A549 (cell line): Measurements from ENCODE around the gene VSTM2B.

Experiments
- BHLHE40 ChIP-seq: IDR thresholded peaks from 2 replicates; pipeline ENCODE4 v1.6.1; 2012; ENCODE audit warnings: low read depth, low read length, inconsistent platforms
- CHD2 ChIP-seq: fragments of 150-350 bp; IDR thresholded peaks from 2 replicates; pipeline ENCODE4 v1.6.1; 2014; ENCODE audit warnings: low read length; ENCODE audit not compliant: partially characterized antibody
- HDAC2 ChIP-seq: fragments of 200-600 bp; sonication (generic); IDR thresholded peaks from 2 replicates; pipeline ENCODE4 v1.6.1; 2016
- MYC ChIP-seq: IDR thresholded peaks from 2 replicates; pipeline ENCODE4 v1.6.1; 2012; ENCODE audit warnings: mild to moderate bottlenecking, inconsistent platforms, low read length, improper control_type of control experiment, borderline replicate concordance
- NFE2L2 ChIP-seq: fragments of 150-350 bp; conservative IDR thresholded peaks from 2 replicates; pipeline ENCODE4 v1.6.1; 2014; ENCODE audit warnings: low read length
- POLR2A ChIP-seq: IDR thresholded peaks from 2 replicates; pipeline ENCODE4 v1.6.1; 2012; ENCODE audit warnings: mild to moderate bottlenecking, low read length
- RARB ChIP-seq: fragments of 250-450 bp; sonication (Bioruptor Pico); IDR thresholded peaks from 2 replicates; pipeline ENCODE4 v1.8.0; 2021; ENCODE audit warnings: mild to moderate bottlenecking, moderate library complexity
- RFX5 ChIP-seq: fragments of 450-650 bp; IDR thresholded peaks from 2 replicates; pipeline ENCODE4 v1.7.1; 2014; ENCODE audit warnings: antibody characterized with exemption, mild to moderate bottlenecking, moderate library complexity
- TF ChIP-seq, protein P1 (sequence below): fragments of >200 bp; sonication (Bioruptor Twin); formaldehyde crosslinking; IDR thresholded peaks from 3 replicates; pipeline ENCODE4 v1.5.1; 2016

DNA sequence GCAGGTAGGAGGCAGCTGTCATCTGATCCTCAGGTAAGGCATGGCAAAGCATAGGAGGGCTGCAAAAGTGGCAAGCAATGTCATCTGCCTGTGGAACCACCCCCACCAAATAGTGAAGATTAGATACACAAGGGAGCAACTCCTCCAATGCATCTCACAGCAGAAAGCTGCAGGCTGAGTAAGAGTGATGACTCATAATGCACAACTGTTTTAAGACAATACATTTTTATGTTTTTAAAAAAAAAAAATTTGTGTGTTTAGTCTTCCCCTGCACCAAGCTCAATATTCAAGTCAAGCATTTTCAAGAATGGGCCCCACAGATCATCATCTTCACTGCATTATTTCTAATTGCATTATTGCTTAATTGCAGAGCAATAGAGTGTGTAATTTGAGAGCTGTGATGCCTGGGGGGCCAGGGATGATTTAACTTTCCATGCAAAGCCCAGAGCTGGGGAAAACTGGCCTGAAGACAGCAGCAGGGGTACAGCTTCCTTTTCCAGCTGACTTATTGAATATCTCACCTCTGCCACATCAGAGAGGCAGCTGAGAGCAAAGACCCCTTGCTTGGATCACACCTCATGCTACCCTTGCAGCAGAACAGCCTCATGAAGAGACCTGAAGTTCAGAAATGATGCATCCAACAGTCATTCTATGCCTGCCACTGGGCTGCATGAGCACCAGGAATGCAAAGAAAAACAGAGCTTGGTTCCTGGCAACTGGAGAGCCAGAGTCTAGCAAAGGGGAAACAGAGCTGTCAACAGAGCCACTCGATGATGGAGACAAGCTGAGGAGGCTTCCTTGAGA lies 57.6 kb downstream of the VSTM2B start:
- TF ChIP-seq, protein P1, sequence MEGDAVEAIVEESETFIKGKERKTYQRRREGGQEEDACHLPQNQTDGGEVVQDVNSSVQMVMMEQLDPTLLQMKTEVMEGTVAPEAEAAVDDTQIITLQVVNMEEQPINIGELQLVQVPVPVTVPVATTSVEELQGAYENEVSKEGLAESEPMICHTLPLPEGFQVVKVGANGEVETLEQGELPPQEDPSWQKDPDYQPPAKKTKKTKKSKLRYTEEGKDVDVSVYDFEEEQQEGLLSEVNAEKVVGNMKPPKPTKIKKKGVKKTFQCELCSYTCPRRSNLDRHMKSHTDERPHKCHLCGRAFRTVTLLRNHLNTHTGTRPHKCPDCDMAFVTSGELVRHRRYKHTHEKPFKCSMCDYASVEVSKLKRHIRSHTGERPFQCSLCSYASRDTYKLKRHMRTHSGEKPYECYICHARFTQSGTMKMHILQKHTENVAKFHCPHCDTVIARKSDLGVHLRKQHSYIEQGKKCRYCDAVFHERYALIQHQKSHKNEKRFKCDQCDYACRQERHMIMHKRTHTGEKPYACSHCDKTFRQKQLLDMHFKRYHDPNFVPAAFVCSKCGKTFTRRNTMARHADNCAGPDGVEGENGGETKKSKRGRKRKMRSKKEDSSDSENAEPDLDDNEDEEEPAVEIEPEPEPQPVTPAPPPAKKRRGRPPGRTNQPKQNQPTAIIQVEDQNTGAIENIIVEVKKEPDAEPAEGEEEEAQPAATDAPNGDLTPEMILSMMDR: no peak
- TF ChIP-seq POLR2A (no peak), HDAC2 (no peak), MYC (no peak), BHLHE40 (no peak), RARB (CRISPR knock-in tag) (no peak), CHD2 (no peak), NFE2L2 (no peak), RFX5 (no peak)
